ENCODE results near the gene METTL4.

Gene METTL4

GRCh38 chr18:2515171-2515787, 56.0 kb downstream of the METTL4 start:
- peak; percentile 93 for DNase-seq

DNA sequence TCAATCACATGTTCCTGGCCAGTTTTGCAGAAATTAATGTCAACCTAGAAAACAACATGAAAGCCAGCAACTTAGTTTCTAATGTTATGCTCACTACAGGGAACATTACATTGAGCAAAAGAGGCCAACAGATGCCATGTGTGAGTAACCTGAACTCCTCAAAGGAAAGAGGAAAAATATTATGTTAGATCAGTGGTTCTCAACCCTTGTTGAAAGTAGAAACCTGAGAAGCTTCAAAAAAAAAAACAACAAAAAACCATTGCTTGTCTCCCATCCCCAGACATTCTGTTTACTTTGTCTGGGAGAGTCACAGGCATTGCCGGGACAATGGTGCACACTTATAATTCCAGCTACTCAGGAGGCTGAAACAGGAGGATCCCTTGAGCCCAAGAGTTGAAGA, 57.7 kb downstream of the METTL4 start:
- DNase-seq = no peak

DNA sequence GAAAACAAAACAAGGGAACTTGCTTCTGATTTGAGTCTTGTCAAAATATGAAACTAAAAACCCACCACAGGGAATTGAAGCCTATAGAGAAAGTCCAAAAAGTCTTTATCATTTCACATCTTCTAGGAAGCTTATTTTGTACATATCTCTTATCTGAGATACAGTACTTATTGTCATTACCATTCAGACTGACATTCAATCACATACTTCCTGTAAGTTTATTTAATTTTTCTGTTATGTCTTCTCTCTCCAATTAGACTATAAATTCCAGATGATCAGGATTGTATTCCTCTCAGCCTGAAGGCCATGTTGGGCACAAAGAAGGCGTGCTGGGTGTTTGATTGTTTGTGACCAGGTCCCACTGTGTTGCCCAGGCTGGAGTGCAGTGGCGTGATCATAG, 59.2 kb downstream of the METTL4 start:
- no peak for DNase-seq

GRCh38 chr18:2511451-2511850, 59.9 kb downstream of the METTL4 start:
- DNase-seq = no peak

GRCh38 chr18:2510416-2510815, 60.9 kb downstream of the METTL4 start:
- no peak for DNase-seq

DNA sequence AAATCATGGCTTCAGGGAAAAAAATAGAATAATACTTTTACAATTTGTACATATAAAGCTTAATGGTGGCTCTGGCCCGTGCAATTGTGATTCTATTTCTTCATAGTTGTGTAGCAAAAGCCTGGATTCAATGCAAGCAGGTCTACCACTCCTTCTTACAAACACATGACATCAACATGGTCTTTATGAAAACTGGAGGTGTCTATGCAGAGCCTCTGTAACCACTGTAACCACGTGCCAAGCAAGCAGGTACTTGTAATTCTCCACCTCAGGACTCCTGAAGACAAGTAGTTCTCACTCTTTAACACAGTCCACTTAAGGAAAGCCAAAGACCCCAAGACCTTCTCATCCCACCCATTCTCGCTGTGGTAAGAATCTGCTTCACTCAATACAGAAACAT, 62.6 kb downstream of the METTL4 start:
- DNase-seq = no peak

GRCh38 chr18:2508155-2508554, 63.1 kb downstream of the METTL4 start:
- DNase-seq = no peak

DNA sequence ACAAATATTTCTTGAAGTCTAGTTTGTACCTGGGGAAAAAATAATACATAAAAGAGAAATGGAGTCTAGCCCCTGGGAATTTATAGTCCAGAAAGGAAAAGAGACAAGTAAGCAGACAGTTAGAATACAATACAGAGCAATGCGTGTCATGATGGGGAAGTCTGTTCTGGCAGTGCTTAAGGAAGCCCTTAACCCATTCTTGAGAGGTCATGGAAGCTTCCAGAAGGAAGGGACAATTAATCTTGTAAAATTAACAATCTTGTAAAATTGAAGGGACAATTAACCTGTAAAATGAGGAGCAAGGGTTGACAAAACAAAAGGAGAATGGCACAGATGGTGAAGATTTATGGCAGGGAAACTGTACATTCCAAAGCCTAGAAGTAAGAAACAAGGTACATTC, 66.7 kb downstream of the METTL4 start:
- DNase-seq = no peak

- no peak for DNase-seq
These were observed 68.4 kb downstream of the METTL4 start for GRCh38 chr18:2502880-2503279.

- no peak for DNase-seq
These were observed 68.9 kb downstream of the METTL4 start for GRCh38 chr18:2502394-2502793.

DNA sequence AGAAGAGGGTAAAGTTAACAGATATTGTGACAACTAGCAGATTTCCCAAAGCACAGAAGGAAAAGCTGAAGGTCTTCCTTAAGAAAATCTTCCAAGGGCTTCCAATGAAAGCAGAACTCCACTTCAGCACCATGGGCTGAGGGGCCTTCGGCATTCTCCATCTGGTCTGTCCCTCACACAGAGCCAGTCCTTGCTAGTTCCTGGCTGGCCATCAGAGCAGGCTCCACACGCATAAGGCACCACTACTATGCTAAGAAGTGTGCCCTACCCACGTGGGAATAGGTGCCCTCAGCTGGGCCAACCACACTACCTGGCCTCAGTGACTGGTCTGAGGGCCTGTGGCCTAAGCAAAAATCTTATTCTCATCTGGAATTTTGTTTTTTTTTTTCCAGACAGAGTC, 73.5 kb downstream of the METTL4 start:
- no peak for DNase-seq

DNA sequence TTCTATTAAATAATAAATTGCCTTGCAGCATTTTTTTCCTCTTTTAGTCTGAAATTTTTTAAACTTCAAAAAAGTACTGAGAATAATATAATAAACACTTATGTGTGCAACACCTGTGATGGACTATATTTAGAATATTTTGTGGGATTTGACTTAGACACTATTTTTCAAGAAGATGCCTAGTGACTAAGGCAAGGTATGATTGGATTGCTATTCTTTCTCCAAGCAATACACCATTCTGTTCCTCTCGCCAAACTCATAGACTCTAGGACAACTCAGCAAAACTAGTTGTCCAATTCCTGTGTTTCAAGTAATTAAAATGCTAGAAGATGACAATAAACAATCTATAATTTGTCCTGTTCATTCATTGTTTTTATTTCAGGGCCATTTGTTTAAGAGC, 75.9 kb downstream of the METTL4 start:
- no peak for DNase-seq

DNA sequence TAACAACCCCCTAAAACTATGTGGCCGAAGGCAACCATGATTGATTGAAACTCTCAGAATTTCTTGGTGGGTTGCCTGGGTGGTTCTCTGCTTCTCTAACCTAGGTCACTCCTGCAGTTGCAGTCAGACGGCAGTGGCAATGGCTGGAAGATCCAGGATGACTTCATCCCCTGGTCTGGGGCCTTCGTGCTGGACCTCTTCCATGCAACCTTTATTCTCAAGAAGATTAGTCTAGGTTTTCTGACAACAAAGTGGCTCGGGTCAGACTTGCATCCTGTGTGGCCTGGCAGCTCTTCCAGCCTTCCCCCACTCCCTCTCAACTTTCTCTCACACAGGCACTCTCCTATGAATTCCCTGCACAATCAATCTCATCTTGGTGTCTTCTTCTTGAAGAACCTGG, 76.4 kb downstream of the METTL4 start:
- no peak for DNase-seq

Measured in HCEC 1CT (cell line).